Activated T-cell treated with anti-CD3 and anti-CD28 coated beads for 1 hour (primary cell): ENCODE measurements around the gene RGL3.
"Not testable (repeated sequence)": the region's sequence is repeated elsewhere in the genome, so short reads cannot be mapped to it uniquely, and the experiment has no call there.

Experiments
- DNase-seq: peaks from one replicate; pipeline ENCODE4 v3.0.0-alpha.2; 2020; ENCODE audit warnings: low read depth

Gene RGL3

DNA sequence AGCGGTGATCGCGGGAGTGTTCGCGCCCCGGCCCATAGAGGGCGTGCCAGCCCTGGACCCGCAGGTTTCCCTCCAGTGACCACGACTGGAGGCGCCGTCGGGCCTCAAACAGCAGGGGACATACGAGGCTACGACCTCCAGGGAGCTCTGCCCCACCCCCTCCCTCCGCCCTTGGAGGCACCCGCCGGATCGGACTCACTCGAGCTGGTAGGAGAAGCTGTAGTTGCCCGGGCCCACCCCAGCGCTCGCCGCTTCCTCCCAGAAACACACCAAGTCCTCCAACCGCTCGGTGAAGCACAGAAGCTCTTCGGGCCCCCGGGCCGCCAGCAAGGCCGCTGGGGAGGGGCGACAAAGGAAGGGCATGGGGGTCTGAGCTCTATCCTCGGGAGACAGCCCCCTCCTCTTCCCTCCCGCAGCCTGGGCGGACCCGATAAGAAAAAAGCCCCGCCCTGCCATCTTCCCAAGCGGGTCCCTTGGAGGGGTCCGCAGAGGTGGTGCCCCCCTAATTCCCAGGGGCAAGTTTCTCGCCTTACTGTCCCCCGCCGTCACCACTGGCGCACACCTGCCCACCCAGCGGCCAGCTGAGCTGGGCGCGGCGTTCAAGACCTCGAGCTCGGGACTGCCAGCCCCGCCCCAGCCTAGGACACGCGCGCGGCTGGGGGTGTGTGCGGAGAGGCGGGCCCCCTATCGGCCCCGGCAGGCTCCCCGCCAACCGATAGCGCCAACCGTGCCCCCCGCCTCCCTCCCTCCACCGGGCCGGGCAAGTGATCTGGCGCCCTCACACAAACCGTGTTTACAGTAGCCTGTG lies 36.0 kb downstream of the RGL3 start:
- DNase-seq: peak; percentile 19

- peak; percentile 94 for DNase-seq
These were observed 38.2 kb downstream of the RGL3 start for GRCh38 chr19:11380653-11381537.

GRCh38 chr19:11379857-11380350 lies 39.2 kb downstream of the RGL3 start:
- no peak for DNase-seq

GRCh38 chr19:11379269-11379845 lies 39.8 kb downstream of the RGL3 start:
- not testable (repeated sequence) for DNase-seq

DNA sequence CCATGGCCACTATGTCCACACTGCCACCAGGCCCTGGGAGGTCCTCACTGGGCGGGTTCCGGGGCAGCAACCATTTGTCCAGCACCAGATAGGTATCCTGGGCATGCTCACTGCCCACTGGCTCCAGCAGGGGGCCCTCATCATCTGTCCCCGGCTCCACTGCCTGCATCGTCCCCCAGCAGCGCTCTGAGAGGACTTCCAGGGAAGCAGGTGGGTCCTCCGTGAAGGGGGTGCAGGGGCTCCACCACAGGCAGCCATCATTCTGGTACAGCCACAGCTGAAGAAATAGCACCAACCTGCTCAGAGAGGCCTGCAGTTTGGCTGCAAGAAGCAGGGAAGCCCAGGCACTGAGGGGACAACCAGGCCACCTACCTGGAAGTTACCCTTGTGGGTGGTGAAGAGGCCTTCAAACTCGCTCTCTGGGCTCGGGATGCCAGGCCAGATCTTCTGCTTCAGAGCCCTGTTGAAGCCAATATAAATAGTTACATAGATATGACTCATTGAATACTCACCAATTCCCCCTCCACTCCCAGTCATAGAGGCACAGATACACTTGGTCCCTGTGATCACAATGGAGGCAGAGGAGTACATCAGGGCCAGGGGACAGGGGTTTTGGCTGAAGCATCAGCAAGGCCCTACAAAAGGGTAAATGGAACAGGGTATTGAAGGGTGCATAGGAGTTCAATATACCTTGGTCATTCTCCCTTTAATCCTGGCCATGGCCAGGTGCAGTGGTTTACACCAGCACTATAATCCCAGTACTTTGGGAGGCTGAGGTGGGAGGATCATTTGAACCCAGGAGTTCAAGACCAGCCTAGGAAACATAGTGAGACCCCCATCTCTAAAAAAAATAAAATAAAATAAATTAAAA lies 40.6 kb downstream of the RGL3 start:
- DNase-seq: no peak

GRCh38 chr19:11377756-11378155 lies 41.4 kb downstream of the RGL3 start:
- no peak for DNase-seq

DNA sequence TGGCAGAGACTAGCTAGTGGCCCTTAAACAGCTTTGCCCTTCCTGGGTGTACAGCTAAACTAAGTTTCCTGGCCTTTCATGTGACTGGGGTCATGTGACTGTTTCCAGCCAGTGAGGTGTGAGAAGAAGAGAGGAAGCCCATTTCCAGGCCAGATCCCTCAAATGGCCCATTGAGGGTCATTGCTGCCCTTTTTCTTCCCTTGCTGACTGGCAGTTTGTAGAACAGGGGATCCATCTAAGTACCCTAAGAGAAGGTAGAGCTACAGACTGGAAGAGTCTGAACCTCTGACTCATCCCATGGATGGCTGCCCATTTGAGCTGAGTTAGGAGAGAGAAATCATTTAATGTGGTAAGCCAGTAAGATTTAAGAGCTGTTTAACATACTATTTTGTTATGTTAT lies 41.9 kb downstream of the RGL3 start:
- DNase-seq: no peak

DNA sequence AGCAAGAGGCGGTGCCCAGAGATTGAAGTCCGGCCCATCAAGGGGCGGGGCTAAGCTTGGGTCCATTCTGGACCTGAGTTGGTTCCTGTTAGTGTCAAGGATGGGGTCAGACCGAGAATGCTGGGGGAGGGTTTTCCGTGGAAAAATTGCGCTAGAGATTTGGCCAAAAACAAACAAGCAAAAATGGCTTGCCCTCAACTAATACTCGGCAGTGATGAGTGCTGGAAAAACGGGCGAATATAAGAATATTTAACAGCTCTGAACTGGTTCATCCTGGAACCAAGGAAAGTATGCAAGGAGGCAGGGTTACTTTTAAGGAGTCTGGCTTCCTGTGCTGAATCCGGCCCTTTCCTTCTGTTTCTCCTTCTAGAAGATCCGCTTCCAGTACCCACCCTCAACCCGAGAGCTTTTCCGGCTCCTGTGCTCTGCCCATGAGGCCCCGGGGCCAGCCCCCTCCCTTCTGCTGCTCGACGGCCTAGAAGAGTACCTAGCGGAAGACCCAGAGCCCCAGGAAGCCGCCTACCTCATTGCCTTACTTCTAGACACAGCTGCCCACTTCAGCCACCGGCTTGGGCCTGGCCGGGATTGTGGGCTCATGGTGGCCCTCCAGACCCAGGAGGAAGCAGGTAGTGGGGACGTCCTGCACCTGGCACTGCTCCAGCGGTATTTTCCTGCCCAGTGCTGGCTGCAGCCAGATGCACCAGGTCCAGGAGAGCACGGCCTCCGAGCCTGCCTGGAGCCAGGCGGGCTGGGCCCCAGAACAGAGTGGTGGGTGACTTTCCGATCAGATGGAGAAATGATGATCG lies 43.8 kb downstream of the RGL3 start:
- peak; percentile 60 for DNase-seq

DNA sequence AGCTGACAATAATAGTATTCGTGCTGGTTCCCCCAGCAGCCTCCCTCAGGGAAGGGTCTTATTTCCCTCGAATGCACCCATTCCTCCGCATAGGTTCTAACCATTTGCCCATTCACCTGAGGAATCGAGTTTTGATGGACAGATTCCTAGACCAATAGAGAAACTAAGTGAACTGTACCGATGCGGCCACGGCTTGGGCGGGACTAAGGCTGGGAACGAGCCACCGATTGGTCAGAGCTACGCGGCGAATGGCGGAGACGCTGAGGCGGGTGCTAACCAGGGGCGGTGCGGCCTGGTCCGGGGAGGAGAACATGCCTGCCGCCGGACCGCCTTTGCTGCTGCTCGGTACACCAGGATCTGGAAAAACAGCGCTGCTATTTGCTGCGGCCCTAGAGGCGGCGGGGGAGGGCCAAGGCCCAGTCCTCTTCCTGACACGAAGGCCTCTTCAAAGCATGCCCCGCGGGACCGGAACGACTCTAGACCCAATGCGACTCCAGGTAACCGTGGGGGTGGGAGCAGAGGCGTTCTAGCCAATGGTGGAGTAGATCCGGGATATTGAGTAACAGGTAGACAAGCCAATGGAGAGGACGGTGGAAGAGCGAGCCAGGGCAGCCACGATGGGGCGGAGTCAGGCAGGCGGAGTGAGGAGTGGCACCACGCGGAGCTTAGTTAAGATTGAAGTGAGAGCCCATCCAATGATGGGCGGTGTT lies 44.5 kb downstream of the RGL3 start, which contains the start of gene SWSAP1:
SWSAP1 (plus strand) TSS at position 234 of the 710 bp plus-strand sequence; CDS start at position 249, 15 bp downstream.
- peak; percentile 92 for DNase-seq

DNA sequence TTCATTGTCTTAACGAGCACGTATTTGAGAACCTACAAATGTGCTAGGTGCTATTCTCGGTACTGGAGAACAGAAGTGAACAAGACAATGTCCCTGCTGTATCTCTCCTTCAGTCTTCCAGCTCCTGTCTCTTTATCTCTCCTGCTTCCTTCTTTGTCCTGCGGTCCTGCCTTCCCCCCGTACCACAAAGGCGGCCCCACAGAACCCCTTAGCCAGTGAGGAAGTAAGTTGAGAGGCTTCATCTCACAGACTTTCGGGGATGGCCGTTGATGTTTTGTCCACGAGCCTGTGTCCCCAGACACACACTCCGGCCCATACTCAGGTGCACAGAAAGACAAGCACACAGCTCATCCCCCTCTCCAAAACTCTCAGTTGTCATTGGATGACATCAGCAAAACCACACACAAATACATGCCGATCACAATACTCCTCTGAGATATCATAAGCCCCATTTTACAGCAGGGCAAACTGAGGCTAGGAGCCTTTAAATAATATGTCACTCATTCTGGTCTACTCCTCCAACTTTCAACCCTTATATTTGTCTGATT lies 45.2 kb downstream of the RGL3 start:
- DNase-seq: no peak

- DNase-seq: no peak
These were observed 45.8 kb downstream of the RGL3 start for GRCh38 chr19:11373166-11373884.

- DNase-seq: no peak
These were observed 48.4 kb downstream of the RGL3 start for GRCh38 chr19:11370744-11371143.

- no peak for DNase-seq
These were observed 51.6 kb downstream of the RGL3 start for GRCh38 chr19:11367528-11367927.

DNA sequence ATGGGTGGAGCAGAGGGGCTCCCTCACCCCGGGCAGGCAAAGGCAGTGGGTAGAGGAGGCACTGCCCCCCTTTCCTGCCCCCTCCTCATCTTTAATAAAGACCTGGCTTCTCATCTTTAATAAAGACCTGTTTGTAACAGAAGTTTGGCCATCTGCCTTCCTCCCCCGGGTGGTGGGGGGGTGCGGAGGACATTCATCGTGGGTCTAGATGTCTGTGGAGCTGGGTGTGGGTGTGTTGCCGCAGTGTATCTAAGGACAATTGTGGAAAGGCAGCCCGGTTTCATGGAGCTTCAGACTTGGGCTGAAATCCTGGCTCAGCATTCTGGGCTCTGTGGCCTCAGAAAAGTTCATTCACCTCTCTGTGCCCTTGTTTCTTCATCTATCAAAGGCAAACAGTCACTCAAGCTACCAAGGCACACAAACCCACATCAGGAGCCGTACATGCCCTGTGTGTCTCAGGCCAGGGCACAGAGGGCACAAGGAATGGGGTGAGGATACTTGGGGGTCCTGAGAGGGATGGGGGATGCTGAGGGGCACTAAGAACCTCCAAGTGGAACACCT lies 53.5 kb downstream of the RGL3 start:
- DNase-seq: no peak

DNA sequence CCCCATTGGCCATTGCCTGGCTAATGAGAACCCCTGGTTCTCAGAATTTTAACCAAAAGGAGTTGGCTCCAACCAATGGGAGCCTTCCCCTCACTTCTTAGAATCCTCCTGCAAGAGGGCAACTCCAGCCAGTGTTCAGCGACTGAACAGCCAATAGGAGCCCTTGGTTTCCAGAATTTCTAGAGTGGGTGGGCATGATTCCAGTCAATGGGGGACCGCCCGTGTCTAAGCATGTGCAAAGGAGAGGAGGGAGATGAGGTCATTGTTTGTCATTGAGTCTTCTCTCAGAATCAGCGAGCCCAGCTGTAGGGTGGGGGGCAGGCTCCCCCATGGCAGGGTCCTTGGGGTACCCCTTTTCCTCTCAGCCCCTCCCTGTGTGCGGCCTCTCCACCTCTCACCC lies 54.2 kb downstream of the RGL3 start:
- DNase-seq: no peak

GRCh38 chr19:11364296-11364904 lies 54.7 kb downstream of the RGL3 start:
- no peak for DNase-seq

- DNase-seq: no peak
These were observed 55.2 kb downstream of the RGL3 start for GRCh38 chr19:11363881-11364280.
